Measurements from ENCODE around the gene ZBTB16. TPM values are rescaled to one million over a fixed set of nuclear protein-coding genes. Genes with fewer than 3 reads are reported as not detected.

ZBTB16 gene
- polyA plus RNA-seq, 3 donors = 4.1 to 12.3 (median 8.3) TPM

DNA sequence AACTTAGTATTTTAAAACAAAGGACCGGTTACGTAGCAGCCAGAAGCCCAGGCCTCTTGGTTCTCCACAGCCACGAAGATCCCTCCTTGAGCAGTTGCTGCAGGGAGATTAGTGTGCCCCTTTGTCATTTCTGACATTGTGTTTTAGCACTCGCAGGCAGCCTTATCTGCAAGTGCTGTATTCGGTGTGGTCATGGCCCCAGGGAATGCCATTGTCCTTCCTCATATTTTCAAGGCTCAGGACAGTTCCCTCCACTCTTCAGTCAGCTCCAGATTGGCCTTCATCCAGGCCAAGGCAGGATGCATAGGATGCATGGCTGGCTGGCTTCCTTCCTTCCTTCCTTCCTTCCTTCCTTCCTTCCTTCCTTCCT, 88.5 kb downstream of the ZBTB16 start:
- no peak overlapping the region for H3K27ac Mint-ChIP-seq
- WGBS (ENCODE audit: insufficient coverage) = 67% methylated on average over 5 of the region's 5 CpGs
- H3K4me1 Mint-ChIP-seq = peaks cover 40% of the 10 kb centered on the region

DNA sequence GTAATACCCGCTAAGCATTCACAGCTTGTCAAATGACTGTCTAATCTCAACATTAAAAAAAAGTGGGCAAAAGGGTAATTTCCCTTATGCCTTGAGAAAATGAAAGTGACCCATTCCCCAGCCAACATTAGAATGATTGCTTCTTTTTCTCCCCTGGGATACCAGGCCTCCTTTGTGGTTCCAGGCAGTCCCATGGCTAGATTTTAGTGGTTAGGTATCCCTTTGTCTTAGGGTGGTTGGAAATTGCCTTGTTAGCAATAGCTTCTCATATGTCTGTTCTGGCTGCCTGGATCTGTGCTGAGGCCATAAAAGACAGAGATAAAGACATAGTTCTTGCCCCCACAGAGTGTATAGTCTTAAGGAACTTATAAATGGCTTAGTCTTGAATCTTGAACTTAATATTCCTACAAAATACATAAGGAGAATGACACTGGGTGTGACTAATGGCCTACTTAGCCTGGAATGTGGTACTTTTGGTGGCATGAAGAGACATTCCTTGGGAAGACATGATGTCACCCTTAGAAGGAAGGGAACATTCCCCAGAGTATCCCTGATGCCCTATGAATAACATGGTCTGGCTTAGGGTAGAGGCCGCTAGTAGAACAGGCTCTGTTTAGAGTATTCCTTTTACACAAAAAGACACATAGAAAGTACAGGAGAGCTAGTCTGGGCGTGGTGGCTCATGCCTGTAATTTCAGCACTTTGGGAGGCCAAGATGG, 90.3 kb downstream of the ZBTB16 start:
- H3K4me1 Mint-ChIP-seq = peaks cover 46% of the 10 kb centered on the region

More for the DNA sequence above, 88.5 kb downstream of the ZBTB16 start:
- H3K4me1 ChIP-seq (ENCODE audit: control insufficient read depth in 1 of 2, insufficient read depth in 2 of 2, low read length in 2 of 2) = peaks cover 11 to 18% of the 10 kb centered on the region in 2 donors
- H3K79me2 ChIP-seq (ENCODE audit: insufficient read depth, low read length) = peaks cover 3% of the 10 kb centered on the region
- intact Hi-C loops (cut with micrococcal nuclease) = no loop called here
- H3K36me3 ChIP-seq (replicated peaks in 1 of 2; ENCODE audit: control insufficient read depth in 1 of 2, insufficient read depth in 2 of 2, low read length in 2 of 2) = no peaks in the 10 kb centered on the region
- no peak overlapping the region for H3K4me3 ChIP-seq (replicated peaks in 1 of 3; ENCODE audit: low read depth in 2 of 3, low read length in 3 of 3)
- no peaks in the 10 kb centered on the region for H3K9me3 Mint-ChIP-seq
- no peak overlapping the region for H3K4me2 ChIP-seq (replicated peaks; ENCODE audit: extremely low read depth, low read length, poor library complexity, severe bottlenecking)
- no peak overlapping the region for H3K4me3 Mint-ChIP-seq
- no peak for DNase-seq
- H3K27me3 Mint-ChIP-seq (ENCODE audit: low read depth in 3 of 3) = no peaks in the 10 kb centered on the region
- TF ChIP-seq, protein P1, sequence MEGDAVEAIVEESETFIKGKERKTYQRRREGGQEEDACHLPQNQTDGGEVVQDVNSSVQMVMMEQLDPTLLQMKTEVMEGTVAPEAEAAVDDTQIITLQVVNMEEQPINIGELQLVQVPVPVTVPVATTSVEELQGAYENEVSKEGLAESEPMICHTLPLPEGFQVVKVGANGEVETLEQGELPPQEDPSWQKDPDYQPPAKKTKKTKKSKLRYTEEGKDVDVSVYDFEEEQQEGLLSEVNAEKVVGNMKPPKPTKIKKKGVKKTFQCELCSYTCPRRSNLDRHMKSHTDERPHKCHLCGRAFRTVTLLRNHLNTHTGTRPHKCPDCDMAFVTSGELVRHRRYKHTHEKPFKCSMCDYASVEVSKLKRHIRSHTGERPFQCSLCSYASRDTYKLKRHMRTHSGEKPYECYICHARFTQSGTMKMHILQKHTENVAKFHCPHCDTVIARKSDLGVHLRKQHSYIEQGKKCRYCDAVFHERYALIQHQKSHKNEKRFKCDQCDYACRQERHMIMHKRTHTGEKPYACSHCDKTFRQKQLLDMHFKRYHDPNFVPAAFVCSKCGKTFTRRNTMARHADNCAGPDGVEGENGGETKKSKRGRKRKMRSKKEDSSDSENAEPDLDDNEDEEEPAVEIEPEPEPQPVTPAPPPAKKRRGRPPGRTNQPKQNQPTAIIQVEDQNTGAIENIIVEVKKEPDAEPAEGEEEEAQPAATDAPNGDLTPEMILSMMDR (IDR thresholded peaks at IDR 0.05) = no peak
- H3K36me3 Mint-ChIP-seq = peaks cover 3 to 19% of the 10 kb centered on the region in 2 donors
- H3K27me3 ChIP-seq (ENCODE audit: control insufficient read depth in 2 of 2, insufficient read depth in 2 of 2, low read length in 2 of 2) = no peaks in the 10 kb centered on the region
- H4K20me1 ChIP-seq (ENCODE audit: insufficient read depth, low read length) = no peaks in the 10 kb centered on the region
- H3K27ac ChIP-seq (ENCODE audit: low read depth in 1 of 2, low read length in 2 of 2) = no peak overlapping the region
- no peaks in the 10 kb centered on the region for H3K9me3 ChIP-seq (replicated peaks in 1 of 2; ENCODE audit: control insufficient read depth in 1 of 2, insufficient read depth in 1 of 2, low read length in 2 of 2)
- H2AFZ ChIP-seq (ENCODE audit: insufficient read depth, low read depth, low read length, poor library complexity, severe bottlenecking) = no peak overlapping the region
- H3K9ac ChIP-seq (ENCODE audit: insufficient read depth, low read length, poor library complexity, severe bottlenecking) = no peak overlapping the region

More for the DNA sequence above, 90.3 kb downstream of the ZBTB16 start:
- H3K4me3 Mint-ChIP-seq = no peak overlapping the region
- no peaks in the 10 kb centered on the region for H3K27me3 Mint-ChIP-seq (ENCODE audit: low read depth in 3 of 3)
- peaks cover 3 to 15% of the 10 kb centered on the region in 2 donors for H3K36me3 Mint-ChIP-seq
- Histone ChIP-seq H3K27me3 (ENCODE audit: control insufficient read depth in 2 of 2, insufficient read depth in 2 of 2, low read length in 2 of 2) (no peaks in the 10 kb centered on the region), H2AFZ (ENCODE audit: insufficient read depth, low read depth, low read length, poor library complexity, severe bottlenecking) (no peak overlapping the region), H3K4me1 (ENCODE audit: control insufficient read depth in 1 of 2, insufficient read depth in 2 of 2, low read length in 2 of 2) (peaks cover 30 to 32% of the 10 kb centered on the region in 2 donors), H3K9ac (ENCODE audit: insufficient read depth, low read length, poor library complexity, severe bottlenecking) (no peak overlapping the region), H4K20me1 (ENCODE audit: insufficient read depth, low read length) (no peaks in the 10 kb centered on the region), H3K79me2 (ENCODE audit: insufficient read depth, low read length) (no peaks in the 10 kb centered on the region), H3K4me3 (replicated peaks in 1 of 3; ENCODE audit: low read depth in 2 of 3, low read length in 3 of 3) (no peak overlapping the region), H3K27ac (ENCODE audit: low read depth in 1 of 2, low read length in 2 of 2) (no peak overlapping the region), H3K4me2 (replicated peaks; ENCODE audit: extremely low read depth, low read length, poor library complexity, severe bottlenecking) (no peak overlapping the region), H3K36me3 (replicated peaks in 1 of 2; ENCODE audit: control insufficient read depth in 1 of 2, insufficient read depth in 2 of 2, low read length in 2 of 2) (no peaks in the 10 kb centered on the region), H3K9me3 (replicated peaks in 1 of 2; ENCODE audit: control insufficient read depth in 1 of 2, insufficient read depth in 1 of 2, low read length in 2 of 2) (no peaks in the 10 kb centered on the region)
- no peak overlapping the region for H3K27ac Mint-ChIP-seq
- WGBS (ENCODE audit: insufficient coverage) = no CpG with 5 or more reads among the region's 3 CpGs
- no peaks in the 10 kb centered on the region for H3K9me3 Mint-ChIP-seq
- intact Hi-C loops (cut with micrococcal nuclease) = loop anchor here in 1 of 2 donors (5.0 kb wide), 1 partner anchor 73 kb away; no protein-coding TSS in a partner anchor
- no peak for DNase-seq
- TF ChIP-seq, protein P1 (IDR thresholded peaks at IDR 0.05) = no peak
